ENCODE measurements around the gene AGPAT1.

- TF ChIP-seq REST (IDR thresholded peaks at IDR 0.05) (no peak), CEBPB (IDR thresholded peaks at IDR 0.05) (no peak), POLR2A (IDR thresholded peaks at IDR 0.05; ENCODE audit: low read length) (no peak), SREBF2 (IDR thresholded peaks at IDR 0.05) (no peak), RNF2 (IDR thresholded peaks at IDR 0.05; ENCODE audit: borderline replicate concordance, low read depth) (no peak), CTCF (IDR thresholded peaks at IDR 0.05) (no peak), RFX5 (IDR thresholded peaks at IDR 0.05) (no peak), EHMT2 (IDR thresholded peaks at IDR 0.05; ENCODE audit: low read depth) (no peak), NR3C1 (IDR thresholded peaks at IDR 0.05) (no peak)
- TF ChIP-seq, protein P1, sequence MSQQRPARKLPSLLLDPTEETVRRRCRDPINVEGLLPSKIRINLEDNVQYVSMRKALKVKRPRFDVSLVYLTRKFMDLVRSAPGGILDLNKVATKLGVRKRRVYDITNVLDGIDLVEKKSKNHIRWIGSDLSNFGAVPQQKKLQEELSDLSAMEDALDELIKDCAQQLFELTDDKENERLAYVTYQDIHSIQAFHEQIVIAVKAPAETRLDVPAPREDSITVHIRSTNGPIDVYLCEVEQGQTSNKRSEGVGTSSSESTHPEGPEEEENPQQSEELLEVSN (IDR thresholded peaks at IDR 0.05; ENCODE audit: borderline replicate concordance, low read depth) = no peak
- TF ChIP-seq, protein P2, sequence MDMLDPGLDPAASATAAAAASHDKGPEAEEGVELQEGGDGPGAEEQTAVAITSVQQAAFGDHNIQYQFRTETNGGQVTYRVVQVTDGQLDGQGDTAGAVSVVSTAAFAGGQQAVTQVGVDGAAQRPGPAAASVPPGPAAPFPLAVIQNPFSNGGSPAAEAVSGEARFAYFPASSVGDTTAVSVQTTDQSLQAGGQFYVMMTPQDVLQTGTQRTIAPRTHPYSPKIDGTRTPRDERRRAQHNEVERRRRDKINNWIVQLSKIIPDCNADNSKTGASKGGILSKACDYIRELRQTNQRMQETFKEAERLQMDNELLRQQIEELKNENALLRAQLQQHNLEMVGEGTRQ (IDR thresholded peaks at IDR 0.05) = no peak
Measured at GRCh38 chr6:32173051-32173727, 2.7 kb downstream of the AGPAT1 start.
